ENCODE data around the gene OAS3.
A peak's percentile ranks its signal among the peaks of the same experiment; 100 is the strongest.

The OAS3 gene

DNA sequence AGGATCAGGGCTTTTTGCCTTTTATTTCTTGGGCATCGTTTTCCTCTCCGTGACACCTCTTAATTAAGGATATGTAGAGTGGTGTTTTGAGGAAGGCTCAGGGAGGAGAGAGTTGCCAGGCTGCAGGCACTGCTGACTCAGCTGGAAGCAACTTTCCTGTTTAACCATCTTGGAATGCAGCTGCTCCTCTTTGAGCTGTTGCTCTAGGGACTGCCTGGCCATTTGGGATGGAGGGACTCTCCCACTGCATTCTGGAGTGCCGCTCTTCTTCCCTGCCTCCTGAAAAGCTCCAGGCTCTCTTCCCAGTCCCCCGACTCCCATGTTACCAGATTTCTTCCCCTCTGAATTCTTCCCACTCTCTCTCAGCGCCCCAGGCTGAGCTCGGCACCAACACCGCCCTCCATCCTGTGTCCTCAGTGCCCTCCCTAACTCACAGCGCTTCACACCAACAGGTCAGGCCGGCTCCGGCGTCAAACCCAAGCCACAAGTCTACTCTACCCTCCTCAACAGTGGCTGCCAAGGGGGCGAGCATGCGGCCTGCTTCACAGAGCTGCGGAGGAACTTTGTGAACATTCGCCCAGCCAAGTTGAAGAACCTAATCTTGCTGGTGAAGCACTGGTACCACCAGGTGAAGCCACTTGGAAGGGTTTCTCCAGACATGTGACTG is 5.9 kb downstream of the OAS3 start:
- H3K4me3 ChIP-seq (ENCODE audit: low read depth, low read length): no peak overlapping the region
- H3K4me2 ChIP-seq (ENCODE audit: low read length): no peak overlapping the region
- no CpG with 5 or more reads among the region's 15 CpGs for WGBS (ENCODE audit: extremely low coverage, insufficient coverage, insufficient read length)
- H3K23ac ChIP-seq (ENCODE audit: low read length): no peak overlapping the region
- DNase-seq: peak in 1 of 2 donors; percentile 20
- H3K4me1 ChIP-seq (ENCODE audit: control insufficient read depth in 1 of 2, insufficient read depth in 2 of 2, low read length in 2 of 2): no peaks in the 10 kb centered on the region
- no peak overlapping the region for H3K4ac ChIP-seq (ENCODE audit: low read depth, low read length)
- H3K9me3 ChIP-seq (ENCODE audit: insufficient read depth, low read depth, low read length): no peaks in the 10 kb centered on the region
- no peak overlapping the region for H4K91ac ChIP-seq (ENCODE audit: low read depth, low read length)
- H3K79me2 ChIP-seq (ENCODE audit: control insufficient read depth, insufficient read depth, low read length, poor library complexity): no peaks in the 10 kb centered on the region
- no peak overlapping the region for H4K8ac ChIP-seq (ENCODE audit: low read depth, low read length)
- H2AFZ ChIP-seq (ENCODE audit: insufficient read depth, low read length, poor library complexity): no peak overlapping the region
- H3K27ac ChIP-seq (ENCODE audit: low read depth, low read length): no peak overlapping the region
- no peaks in the 10 kb centered on the region for H3K36me3 ChIP-seq (ENCODE audit: control insufficient read depth in 1 of 2, insufficient read depth in 2 of 2, low read length in 2 of 2)
- H3K27me3 ChIP-seq (ENCODE audit: insufficient read depth, low read length): no peaks in the 10 kb centered on the region
- H3K14ac ChIP-seq (ENCODE audit: low read length): no peak overlapping the region
- H3K79me1 ChIP-seq (ENCODE audit: low read length): no peaks in the 10 kb centered on the region
- H2AK5ac ChIP-seq (ENCODE audit: low read length): no peak overlapping the region
- no peak overlapping the region for H4K12ac ChIP-seq (ENCODE audit: low read depth, low read length)
- no peak overlapping the region for H2BK5ac ChIP-seq (ENCODE audit: low read depth, low read length, poor library complexity)
- H2BK12ac ChIP-seq (ENCODE audit: low read length): no peak overlapping the region
- no peak overlapping the region for H3K9ac ChIP-seq (ENCODE audit: low read length)
- H2BK120ac ChIP-seq (ENCODE audit: insufficient read depth, low read length, poor library complexity): no peak overlapping the region
- H3K18ac ChIP-seq (ENCODE audit: low read length): no peak overlapping the region

DNA sequence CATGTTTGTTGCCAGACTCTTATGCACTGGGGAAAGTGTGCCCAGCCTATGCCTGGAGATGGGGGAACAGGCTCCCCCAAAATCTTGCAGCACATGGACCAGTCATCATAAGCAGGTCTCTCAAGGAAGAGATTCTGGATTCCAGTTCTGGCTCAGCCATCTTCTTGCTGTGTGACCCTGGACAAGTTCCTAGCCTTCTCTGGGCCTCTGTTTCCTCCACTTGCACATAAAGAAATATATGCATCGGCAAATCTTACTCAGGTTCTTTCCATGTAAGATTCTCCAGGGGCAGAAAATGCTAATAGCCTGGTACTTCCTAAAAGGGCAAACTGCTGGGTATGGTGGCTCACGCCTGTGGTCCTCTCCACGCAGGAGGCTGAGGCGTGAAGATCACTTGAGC is 7.2 kb downstream of the OAS3 start:
- Histone ChIP-seq H3K9me3 (ENCODE audit: insufficient read depth, low read depth, low read length) (no peaks in the 10 kb centered on the region), H2AFZ (ENCODE audit: insufficient read depth, low read length, poor library complexity) (no peak overlapping the region), H3K9ac (ENCODE audit: low read length) (no peak overlapping the region), H3K79me1 (ENCODE audit: low read length) (no peaks in the 10 kb centered on the region), H3K79me2 (ENCODE audit: control insufficient read depth, insufficient read depth, low read length, poor library complexity) (no peaks in the 10 kb centered on the region), H3K27me3 (ENCODE audit: insufficient read depth, low read length) (no peaks in the 10 kb centered on the region), H3K27ac (ENCODE audit: low read depth, low read length) (no peak overlapping the region), H3K4me2 (ENCODE audit: low read length) (no peak overlapping the region), H4K91ac (ENCODE audit: low read depth, low read length) (no peak overlapping the region), H2AK5ac (ENCODE audit: low read length) (no peak overlapping the region), H3K4me3 (ENCODE audit: low read depth, low read length) (no peak overlapping the region), H3K4ac (ENCODE audit: low read depth, low read length) (no peak overlapping the region), H2BK120ac (ENCODE audit: insufficient read depth, low read length, poor library complexity) (no peak overlapping the region), H2BK5ac (ENCODE audit: low read depth, low read length, poor library complexity) (no peak overlapping the region), H4K8ac (ENCODE audit: low read depth, low read length) (no peak overlapping the region), H3K14ac (ENCODE audit: low read length) (no peak overlapping the region), H4K12ac (ENCODE audit: low read depth, low read length) (no peak overlapping the region), H3K23ac (ENCODE audit: low read length) (no peak overlapping the region), H3K18ac (ENCODE audit: low read length) (no peak overlapping the region), H2BK12ac (ENCODE audit: low read length) (no peak overlapping the region), H3K4me1 (ENCODE audit: control insufficient read depth in 1 of 2, insufficient read depth in 2 of 2, low read length in 2 of 2) (no peaks in the 10 kb centered on the region), H3K36me3 (ENCODE audit: control insufficient read depth in 1 of 2, insufficient read depth in 2 of 2, low read length in 2 of 2) (no peaks in the 10 kb centered on the region)
- WGBS (ENCODE audit: extremely low coverage, insufficient coverage, insufficient read length): no CpG with 5 or more reads among the region's 4 CpGs
- no peak for DNase-seq

- no peak overlapping the region for H4K91ac ChIP-seq (ENCODE audit: low read depth, low read length)
These were observed 8.1 kb downstream of the OAS3 start for GRCh38 chr12:112946236-112947000.

GRCh38 chr12:112947314-112947713 is 9.0 kb downstream of the OAS3 start:
- H3K4me1 ChIP-seq (ENCODE audit: control insufficient read depth in 1 of 2, insufficient read depth in 2 of 2, low read length in 2 of 2): no peaks in the 10 kb centered on the region
- no peak overlapping the region for H3K4me2 ChIP-seq (ENCODE audit: low read length)
- H2BK12ac ChIP-seq (ENCODE audit: low read length): no peak overlapping the region
- H4K91ac ChIP-seq (ENCODE audit: low read depth, low read length): no peak overlapping the region
- no peak overlapping the region for H3K4me3 ChIP-seq (ENCODE audit: low read depth, low read length)
- H3K14ac ChIP-seq (ENCODE audit: low read length): no peak overlapping the region
- no peak overlapping the region for H2BK5ac ChIP-seq (ENCODE audit: low read depth, low read length, poor library complexity)
- no peak overlapping the region for H2AFZ ChIP-seq (ENCODE audit: insufficient read depth, low read length, poor library complexity)
- no peak overlapping the region for H2BK120ac ChIP-seq (ENCODE audit: insufficient read depth, low read length, poor library complexity)
- H2AK5ac ChIP-seq (ENCODE audit: low read length): no peak overlapping the region
- no CpG with 5 or more reads among the region's 1 CpG for WGBS (ENCODE audit: extremely low coverage, insufficient coverage, insufficient read length)
- no peak overlapping the region for H3K23ac ChIP-seq (ENCODE audit: low read length)
- no peak overlapping the region for H3K27ac ChIP-seq (ENCODE audit: low read depth, low read length)
- no peaks in the 10 kb centered on the region for H3K79me1 ChIP-seq (ENCODE audit: low read length)
- DNase-seq: no peak
- no peaks in the 10 kb centered on the region for H3K27me3 ChIP-seq (ENCODE audit: insufficient read depth, low read length)
- H3K18ac ChIP-seq (ENCODE audit: low read length): no peak overlapping the region
- no peak overlapping the region for H3K4ac ChIP-seq (ENCODE audit: low read depth, low read length)
- H4K8ac ChIP-seq (ENCODE audit: low read depth, low read length): no peak overlapping the region
- H3K36me3 ChIP-seq (ENCODE audit: control insufficient read depth in 1 of 2, insufficient read depth in 2 of 2, low read length in 2 of 2): no peaks in the 10 kb centered on the region
- no peak overlapping the region for H4K12ac ChIP-seq (ENCODE audit: low read depth, low read length)
- H3K9ac ChIP-seq (ENCODE audit: low read length): no peak overlapping the region
- no peaks in the 10 kb centered on the region for H3K9me3 ChIP-seq (ENCODE audit: insufficient read depth, low read depth, low read length)
- H3K79me2 ChIP-seq (ENCODE audit: control insufficient read depth, insufficient read depth, low read length, poor library complexity): no peaks in the 10 kb centered on the region

More at GRCh38 chr12:112946236-112947000, 8.1 kb downstream of the OAS3 start:
- no CpG with 5 or more reads among the region's 14 CpGs for WGBS (ENCODE audit: extremely low coverage, insufficient coverage, insufficient read length)
- Histone ChIP-seq H3K36me3 (ENCODE audit: control insufficient read depth in 1 of 2, insufficient read depth in 2 of 2, low read length in 2 of 2) (no peaks in the 10 kb centered on the region), H3K9me3 (ENCODE audit: insufficient read depth, low read depth, low read length) (no peaks in the 10 kb centered on the region), H3K4me2 (ENCODE audit: low read length) (no peak overlapping the region), H3K4me3 (ENCODE audit: low read depth, low read length) (no peak overlapping the region), H3K23ac (ENCODE audit: low read length) (no peak overlapping the region), H3K9ac (ENCODE audit: low read length) (no peak overlapping the region), H3K27me3 (ENCODE audit: insufficient read depth, low read length) (no peaks in the 10 kb centered on the region), H3K79me2 (ENCODE audit: control insufficient read depth, insufficient read depth, low read length, poor library complexity) (no peaks in the 10 kb centered on the region), H3K18ac (ENCODE audit: low read length) (no peak overlapping the region), H3K27ac (ENCODE audit: low read depth, low read length) (no peak overlapping the region), H2AK5ac (ENCODE audit: low read length) (no peak overlapping the region), H3K79me1 (ENCODE audit: low read length) (no peaks in the 10 kb centered on the region), H3K4ac (ENCODE audit: low read depth, low read length) (no peak overlapping the region), H2AFZ (ENCODE audit: insufficient read depth, low read length, poor library complexity) (no peak overlapping the region), H2BK12ac (ENCODE audit: low read length) (no peak overlapping the region), H2BK120ac (ENCODE audit: insufficient read depth, low read length, poor library complexity) (no peak overlapping the region), H3K4me1 (ENCODE audit: control insufficient read depth in 1 of 2, insufficient read depth in 2 of 2, low read length in 2 of 2) (no peaks in the 10 kb centered on the region), H2BK5ac (ENCODE audit: low read depth, low read length, poor library complexity) (no peak overlapping the region), H3K14ac (ENCODE audit: low read length) (no peak overlapping the region), H4K8ac (ENCODE audit: low read depth, low read length) (no peak overlapping the region), H4K12ac (ENCODE audit: low read depth, low read length) (no peak overlapping the region)
- DNase-seq: no peak
